Thyroid gland (tissue), 4 donors: ENCODE results near the gene RPTOR.

ENCODE experiments used
- POLR2A ChIP-seq, 2 donors: fragments of 450-650 bp; IDR thresholded peaks; one replicate each; pipeline ENCODE4 v1.6.1; 2017; ENCODE audit warnings: antibody characterized with exemption in 2 of 2, mild to moderate bottlenecking in 2 of 2, moderate library complexity in 1 of 2
- TF ChIP-seq, protein P1 (sequence below), 6 experiments: fragments of 200-600 bp in 3 of 6; fragments of 450-650 bp in 3 of 6; sonication (generic) in 3 of 6; IDR thresholded peaks; one replicate each; pipeline ENCODE4 v1.5.1; 2016 to 2019; ENCODE audit warnings: antibody characterized with exemption in 6 of 6, mild to moderate bottlenecking in 2 of 6, inconsistent platforms in 1 of 6, moderate library complexity in 1 of 6

DNA sequence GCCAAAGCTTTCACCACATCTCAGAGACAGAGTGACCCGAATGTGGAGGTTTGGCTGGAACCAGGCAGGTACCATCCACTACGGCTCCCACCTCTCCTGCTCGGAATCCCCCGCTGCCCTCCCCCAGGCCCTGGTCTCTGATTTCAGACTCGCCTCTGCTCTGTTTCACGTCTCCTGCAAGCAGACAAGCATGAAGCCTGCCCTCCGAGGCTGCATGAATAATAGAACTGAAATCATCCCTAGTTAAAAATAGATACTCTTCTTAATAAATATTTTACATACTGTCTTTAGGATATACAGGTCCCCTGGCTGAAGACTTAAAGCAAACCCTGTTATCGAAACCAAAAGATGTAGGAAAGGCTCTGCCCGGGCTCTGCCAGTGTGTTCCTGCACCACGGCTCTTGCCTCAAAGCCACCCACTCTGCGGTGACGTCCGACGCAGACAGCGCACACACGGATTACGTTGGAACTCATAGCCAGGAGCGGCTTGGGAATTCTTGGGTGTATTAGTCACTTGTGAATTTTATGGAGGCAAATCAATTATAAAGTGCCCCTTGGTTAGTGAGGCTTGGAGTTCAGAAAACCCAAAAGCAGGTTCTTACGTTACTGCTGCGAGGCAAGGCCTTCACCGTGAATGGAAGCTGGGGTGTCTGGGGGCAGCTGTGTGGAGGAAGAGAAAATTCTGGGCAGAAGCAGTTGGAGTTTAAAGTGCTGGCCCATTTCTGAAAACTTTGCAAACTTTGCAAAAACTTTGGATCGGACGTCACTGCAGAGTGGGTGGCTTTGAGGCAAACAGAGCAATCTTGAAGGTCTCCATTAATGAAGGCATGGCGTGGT lies 42.7 kb upstream of the RPTOR start:
- TF ChIP-seq, protein P1, sequence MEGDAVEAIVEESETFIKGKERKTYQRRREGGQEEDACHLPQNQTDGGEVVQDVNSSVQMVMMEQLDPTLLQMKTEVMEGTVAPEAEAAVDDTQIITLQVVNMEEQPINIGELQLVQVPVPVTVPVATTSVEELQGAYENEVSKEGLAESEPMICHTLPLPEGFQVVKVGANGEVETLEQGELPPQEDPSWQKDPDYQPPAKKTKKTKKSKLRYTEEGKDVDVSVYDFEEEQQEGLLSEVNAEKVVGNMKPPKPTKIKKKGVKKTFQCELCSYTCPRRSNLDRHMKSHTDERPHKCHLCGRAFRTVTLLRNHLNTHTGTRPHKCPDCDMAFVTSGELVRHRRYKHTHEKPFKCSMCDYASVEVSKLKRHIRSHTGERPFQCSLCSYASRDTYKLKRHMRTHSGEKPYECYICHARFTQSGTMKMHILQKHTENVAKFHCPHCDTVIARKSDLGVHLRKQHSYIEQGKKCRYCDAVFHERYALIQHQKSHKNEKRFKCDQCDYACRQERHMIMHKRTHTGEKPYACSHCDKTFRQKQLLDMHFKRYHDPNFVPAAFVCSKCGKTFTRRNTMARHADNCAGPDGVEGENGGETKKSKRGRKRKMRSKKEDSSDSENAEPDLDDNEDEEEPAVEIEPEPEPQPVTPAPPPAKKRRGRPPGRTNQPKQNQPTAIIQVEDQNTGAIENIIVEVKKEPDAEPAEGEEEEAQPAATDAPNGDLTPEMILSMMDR (IDR thresholded peaks at IDR 0.05) = no peak
- TF ChIP-seq POLR2A (IDR thresholded peaks at IDR 0.05) = no peak
